Esophagus squamous epithelium (tissue), 4 donors: ENCODE results near the gene ZNF808.

ENCODE experiments used
- CTCF ChIP-seq, 6 experiments: fragments of 450-650 bp in 4 of 6; fragments of 200-600 bp in 2 of 6; sonication (generic) in 2 of 6; IDR thresholded peaks; one replicate each; pipeline ENCODE4 v1.5.1; 2016 to 2019; ENCODE audit warnings: antibody characterized with exemption in 6 of 6, mild to moderate bottlenecking in 4 of 6, moderate library complexity in 4 of 6
- POLR2A ChIP-seq, 4 donors: fragments of 450-650 bp; IDR thresholded peaks; one replicate each; pipeline ENCODE4 v1.6.1; 2017; ENCODE audit warnings: antibody characterized with exemption in 4 of 4, mild to moderate bottlenecking in 4 of 4, moderate library complexity in 3 of 4

GRCh38 chr19:52536448-52536800 lies 9.0 kb downstream of the ZNF808 start:
- TF ChIP-seq CTCF (IDR thresholded peaks at IDR 0.05) = no peak
- TF ChIP-seq POLR2A (IDR thresholded peaks at IDR 0.05) = no peak
